Dermis blood vessel endothelial cell (primary cell): ENCODE results near the gene MGLL. TPM values are rescaled to one million over a fixed set of nuclear protein-coding genes. Genes with fewer than 3 reads are reported as not detected.
A peak's percentile ranks its signal among the peaks of the same experiment; 100 is the strongest.

Experiments used
- DNase-seq: peaks from one replicate; pipeline ENCODE4 v3.0.0; 2010
- total RNA-seq: library from RNA; depleted of rRNA; stranded (reverse); fragments of >200 nt; gene quantifications from 2 replicates; pipeline ENCODE4 v1.2.3, GENCODE V29; 2014

MGLL gene
- total RNA-seq, 1 donor from 2014 or later, result 35.7 TPM

GRCh38 chr3:127787571-127788365 lies 34.5 kb downstream of the MGLL start:
- no peak for DNase-seq

- no peak for DNase-seq
These were observed 35.2 kb downstream of the MGLL start for GRCh38 chr3:127787071-127787490.

GRCh38 chr3:127786353-127787070 lies 35.8 kb downstream of the MGLL start:
- DNase-seq, result no peak

GRCh38 chr3:127785711-127786265 lies 36.5 kb downstream of the MGLL start:
- no peak for DNase-seq

GRCh38 chr3:127784865-127785710 lies 37.2 kb downstream of the MGLL start:
- DNase-seq, result no peak

GRCh38 chr3:127784283-127784682 lies 38.0 kb downstream of the MGLL start:
- DNase-seq, result no peak

GRCh38 chr3:127783642-127784160 lies 38.6 kb downstream of the MGLL start:
- no peak for DNase-seq

GRCh38 chr3:127783166-127783565 lies 39.1 kb downstream of the MGLL start:
- DNase-seq, result no peak

- no peak for DNase-seq
These were observed 40.8 kb downstream of the MGLL start for GRCh38 chr3:127781411-127782001.

GRCh38 chr3:127780536-127781400 lies 41.5 kb downstream of the MGLL start:
- DNase-seq, result no peak

GRCh38 chr3:127779747-127780146 lies 42.6 kb downstream of the MGLL start:
- peak; percentile 79 for DNase-seq

GRCh38 chr3:127777921-127778656 lies 44.2 kb downstream of the MGLL start:
- no peak for DNase-seq

- DNase-seq, result no peak
These were observed 45.0 kb downstream of the MGLL start for GRCh38 chr3:127777332-127777731.

GRCh38 chr3:127776347-127776746 lies 46.0 kb downstream of the MGLL start:
- DNase-seq, result no peak

- peak; percentile 73 for DNase-seq
These were observed 46.8 kb downstream of the MGLL start for GRCh38 chr3:127775398-127776109.

GRCh38 chr3:127774647-127775046 lies 47.7 kb downstream of the MGLL start:
- no peak for DNase-seq

- DNase-seq, result no peak
These were observed 48.4 kb downstream of the MGLL start for GRCh38 chr3:127773752-127774395.

GRCh38 chr3:127772827-127773751 lies 49.2 kb downstream of the MGLL start:
- no peak for DNase-seq
